HG03442 (cell line): Measurements from ENCODE around the gene ZEB1.

Experiments
- ATAC-seq: cut with Tn5 transposase; IDR thresholded peaks from one replicate; pipeline ENCODE4 v1.9.1; 2021; ENCODE audit warnings: mild to moderate bottlenecking, moderate library complexity; ENCODE audit not compliant: unreplicated experiment

Gene ZEB1

DNA sequence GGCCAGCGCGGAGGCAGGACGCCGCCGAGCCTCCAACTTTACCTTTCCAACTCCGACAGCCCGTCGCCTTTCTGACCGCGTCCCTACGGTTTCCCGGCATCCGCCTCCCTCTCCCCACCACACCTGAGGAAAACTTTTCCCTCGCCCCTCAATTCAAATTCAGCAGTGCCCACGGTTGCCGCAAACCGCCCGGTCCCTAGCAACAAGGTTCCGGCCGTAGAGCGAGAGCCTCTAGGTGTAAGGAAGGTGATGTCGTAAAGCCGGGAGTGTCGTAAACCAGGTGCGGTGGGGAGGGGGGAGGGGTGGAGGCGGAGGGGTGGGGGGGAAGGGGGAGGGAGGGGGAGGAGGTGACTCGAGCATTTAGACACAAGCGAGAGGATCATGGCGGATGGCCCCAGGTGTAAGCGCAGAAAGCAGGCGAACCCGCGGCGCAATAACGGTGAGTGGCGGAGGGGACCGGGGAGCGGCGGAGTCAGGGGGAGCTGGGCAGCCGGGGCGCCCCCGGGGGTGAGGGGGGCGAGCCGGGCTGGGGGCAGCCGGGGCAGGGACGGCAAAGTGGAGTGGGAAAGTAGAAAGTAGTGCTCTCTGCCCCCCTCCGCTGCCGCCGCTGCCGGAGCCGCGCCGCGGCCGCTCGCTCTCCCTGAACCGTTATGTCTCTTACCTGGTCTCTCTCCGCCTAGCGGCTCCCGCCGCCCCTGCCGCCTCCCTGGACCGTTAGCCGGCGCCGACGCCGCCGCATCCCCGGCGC is at the start of gene ZEB1:
Gene ZEB1, plus strand, starts transcription at position 363 of the 748 bp plus-strand sequence. Its CDS starts 19 bp downstream, at position 382.
- ATAC-seq = peak; percentile 32

DNA sequence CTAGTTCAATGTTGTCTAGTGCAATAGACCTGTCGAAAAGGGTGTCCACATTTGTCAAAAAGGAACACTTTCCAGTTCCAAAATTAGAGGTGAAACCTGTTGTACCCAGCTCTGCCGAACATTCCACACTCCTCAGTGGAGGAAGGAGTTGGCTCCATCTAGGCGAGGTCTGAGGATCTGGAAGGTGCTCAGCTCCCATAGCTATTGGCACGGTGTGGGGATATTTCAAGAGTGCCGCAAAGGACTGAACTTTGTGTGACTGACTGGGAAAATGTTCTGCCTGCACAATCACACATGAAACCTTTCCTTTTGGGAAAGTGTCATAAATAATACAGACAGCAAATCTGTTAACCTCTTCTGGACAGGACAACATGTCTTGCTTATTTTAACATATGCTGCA is 48.1 kb upstream of the ZEB1 start:
- ATAC-seq = no peak

DNA sequence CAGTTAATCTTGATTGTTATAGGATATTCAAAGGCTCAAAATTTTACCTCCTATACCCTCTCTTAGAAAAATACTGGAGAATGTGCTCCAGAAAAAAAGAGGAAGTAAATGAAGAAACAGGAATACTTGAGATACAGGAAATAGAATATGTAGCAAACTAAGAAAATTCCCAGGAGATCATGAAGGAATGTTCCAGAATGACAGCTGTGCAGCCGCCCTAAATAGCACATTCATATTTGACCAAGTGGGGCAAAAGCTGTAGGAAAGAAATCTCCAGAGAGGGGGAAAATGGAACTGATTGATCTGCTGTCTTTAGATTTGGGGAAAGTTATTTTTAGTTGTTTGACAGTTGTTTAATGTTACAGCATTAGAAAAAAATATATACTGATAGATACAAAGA is 46.2 kb upstream of the ZEB1 start:
- no peak for ATAC-seq

DNA sequence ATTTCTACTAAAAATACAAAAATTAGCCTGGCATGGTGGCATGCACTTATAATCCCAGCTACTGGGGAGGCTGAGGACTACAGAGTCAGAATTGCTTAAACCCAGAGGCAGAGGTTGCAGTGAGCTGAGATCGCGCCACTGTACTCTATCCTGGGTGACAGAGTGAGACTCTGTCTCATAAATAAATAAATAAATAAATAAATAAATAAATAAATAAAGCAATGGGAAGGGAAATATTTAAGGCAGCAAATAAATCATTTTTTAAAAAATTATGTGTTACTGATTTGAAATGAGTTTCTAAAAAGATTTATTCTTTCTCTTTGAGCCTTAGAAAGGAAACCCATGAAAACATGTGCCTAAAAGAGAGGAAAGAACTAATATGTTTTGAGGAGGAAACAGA is 45.2 kb upstream of the ZEB1 start:
- ATAC-seq = no peak

DNA sequence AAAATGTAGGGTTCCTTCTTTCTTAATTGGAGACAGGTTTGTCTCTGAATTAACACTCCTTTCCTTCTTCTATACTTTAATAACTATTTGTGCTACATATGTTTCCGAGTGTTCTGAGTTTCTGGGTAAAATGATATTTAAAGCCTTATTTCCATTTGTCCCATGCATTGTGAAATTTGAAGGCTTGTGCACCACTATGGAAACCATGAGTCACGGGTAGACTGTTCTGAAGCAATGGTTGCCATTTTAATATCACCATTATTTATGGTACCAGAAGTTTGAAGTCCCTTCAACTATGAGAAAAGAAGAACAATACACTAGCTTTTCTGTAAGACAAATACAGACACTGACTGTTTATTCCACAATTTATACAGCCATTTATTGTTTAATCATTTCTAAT is 44.7 kb upstream of the ZEB1 start:
- ATAC-seq = no peak

DNA sequence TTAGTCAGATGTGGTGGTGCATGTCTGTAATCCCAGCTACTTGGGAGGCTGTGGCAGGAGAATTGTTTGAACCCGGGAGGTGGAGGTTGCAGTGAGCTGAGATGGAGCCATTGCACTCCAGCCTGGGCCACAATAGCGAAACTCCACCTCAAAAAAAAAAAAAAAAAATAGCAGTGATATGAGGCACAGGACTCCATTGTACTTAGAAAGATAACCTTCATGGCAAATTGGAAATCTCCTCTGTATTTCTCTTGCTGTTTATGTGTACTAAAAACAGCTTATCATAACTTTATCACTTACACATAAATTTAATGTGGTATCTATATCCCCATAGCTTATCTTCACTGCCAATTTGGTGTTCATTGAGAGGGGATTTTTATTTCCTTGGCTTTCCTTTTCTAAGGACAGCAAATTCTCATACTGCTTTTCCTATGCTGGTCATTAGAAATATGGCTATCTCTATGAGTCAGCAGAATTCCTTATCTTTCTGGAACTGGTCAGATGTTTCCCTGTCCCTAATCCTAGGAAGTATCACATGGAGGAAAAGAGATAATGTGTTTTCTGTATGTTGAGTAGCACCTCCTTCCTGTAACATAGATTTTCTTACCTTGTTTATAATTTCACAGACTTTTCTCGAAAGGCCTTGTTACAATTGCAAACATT is 40.6 kb upstream of the ZEB1 start:
- ATAC-seq = no peak

DNA sequence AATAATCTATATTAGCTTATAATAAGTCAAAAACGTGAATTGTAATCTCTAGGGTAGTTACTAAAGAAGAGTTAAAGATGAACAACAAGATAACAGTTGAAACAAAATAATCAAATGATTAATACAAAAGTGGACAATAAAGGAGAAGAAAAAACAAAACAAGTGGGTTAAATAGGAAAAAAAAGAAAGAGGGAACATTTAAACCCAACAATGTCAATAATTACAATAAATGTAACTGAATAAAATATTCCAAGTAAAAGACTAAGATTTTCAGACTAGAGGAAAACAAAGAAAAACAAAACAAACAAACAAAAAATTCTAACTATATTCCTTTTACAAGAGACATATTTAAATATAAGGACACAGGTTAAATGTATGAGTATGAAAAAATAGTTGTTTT is 38.0 kb upstream of the ZEB1 start:
- ATAC-seq = no peak

DNA sequence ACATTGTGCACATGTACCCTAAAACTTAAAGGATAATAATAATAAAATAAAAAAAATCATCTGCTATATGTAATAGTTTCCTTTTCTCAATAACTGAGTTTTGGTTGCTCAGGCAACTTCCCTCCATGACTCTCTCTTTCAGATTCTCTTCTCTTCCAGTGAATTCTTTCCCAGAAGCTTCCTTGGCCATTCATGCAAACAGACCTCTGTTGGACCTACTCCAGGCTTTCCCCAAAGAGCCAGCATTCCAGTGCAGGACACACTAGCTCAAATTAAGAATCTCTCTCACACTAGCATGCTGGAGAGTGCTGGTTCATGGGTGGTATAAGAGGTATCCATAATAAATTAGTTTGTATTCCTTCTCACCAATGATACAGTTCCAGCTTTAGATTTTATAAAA is 31.0 kb upstream of the ZEB1 start:
- ATAC-seq = no peak

DNA sequence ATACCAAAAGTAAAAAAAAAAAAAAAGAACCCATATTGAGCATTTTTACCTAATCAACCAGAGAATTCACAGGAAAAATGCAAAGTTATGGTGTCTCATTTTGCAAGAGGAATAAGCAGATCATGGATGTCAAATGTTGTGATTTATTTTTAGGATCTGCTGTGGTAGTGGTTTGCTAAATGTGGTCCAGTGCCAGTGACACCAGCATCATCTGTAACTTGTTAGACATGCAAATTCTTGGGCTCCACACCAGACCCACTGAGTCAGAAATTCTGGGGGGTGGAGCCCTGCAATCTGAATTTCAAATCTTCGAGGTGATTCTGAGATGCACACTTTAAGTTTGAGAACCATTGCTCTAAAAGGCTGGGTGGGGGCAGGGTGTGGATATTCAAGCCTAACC is 30.1 kb upstream of the ZEB1 start:
- no peak for ATAC-seq

DNA sequence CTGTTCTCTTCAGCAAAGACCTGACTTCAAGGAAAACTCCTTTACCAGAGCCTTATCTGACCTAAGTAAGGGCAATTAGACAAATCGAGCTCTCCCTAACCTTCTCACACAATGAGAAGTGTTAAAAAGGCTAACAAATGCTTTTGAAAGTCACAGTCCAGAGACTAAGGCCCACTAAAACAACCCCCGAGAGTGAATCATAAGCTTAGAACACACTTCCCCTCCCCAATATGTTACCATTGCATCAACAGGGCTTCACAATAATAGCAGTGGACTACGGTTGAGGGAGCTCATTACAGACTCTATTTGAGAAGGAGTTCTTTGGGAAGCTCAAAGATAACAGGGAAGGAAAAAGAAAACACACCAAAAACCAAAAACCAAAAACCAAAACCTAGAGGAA is 28.6 kb upstream of the ZEB1 start:
- ATAC-seq = no peak

DNA sequence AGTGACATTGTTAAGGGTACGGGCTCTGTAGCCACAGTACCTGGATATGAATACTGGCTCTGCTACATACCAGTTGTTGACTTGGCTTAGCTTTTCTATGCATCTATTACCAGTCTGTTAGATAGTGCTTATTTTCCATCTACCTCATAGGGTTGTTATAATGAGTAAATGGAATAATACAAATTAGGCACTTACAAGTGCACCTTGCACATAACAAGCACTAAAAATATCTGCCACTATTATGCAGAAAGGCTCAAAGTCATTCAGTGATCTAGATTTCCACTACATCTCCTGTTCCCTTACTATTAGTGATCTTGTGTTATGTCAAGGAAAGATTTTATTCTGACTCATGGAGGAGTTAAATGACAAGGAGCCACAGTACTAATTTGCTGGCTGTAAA is 27.9 kb upstream of the ZEB1 start:
- ATAC-seq = no peak

DNA sequence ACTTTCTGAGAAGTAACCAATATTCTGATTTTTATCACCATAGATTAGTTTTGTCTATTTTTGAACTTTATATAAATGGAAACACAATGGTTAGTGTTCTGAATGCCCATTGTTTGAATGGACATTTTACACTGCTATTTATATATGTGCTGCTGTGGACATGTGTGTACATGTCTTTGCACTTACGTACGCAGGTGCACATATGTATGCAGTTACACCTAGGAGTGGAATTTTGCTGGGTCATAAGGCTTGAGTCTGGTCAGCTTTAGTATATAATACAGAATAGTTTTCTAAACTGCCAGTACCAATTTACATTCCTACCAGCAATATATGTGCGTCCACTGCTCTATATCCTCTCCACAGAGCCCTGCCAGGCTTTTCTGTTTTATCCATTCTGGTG is 24.5 kb upstream of the ZEB1 start:
- no peak for ATAC-seq

DNA sequence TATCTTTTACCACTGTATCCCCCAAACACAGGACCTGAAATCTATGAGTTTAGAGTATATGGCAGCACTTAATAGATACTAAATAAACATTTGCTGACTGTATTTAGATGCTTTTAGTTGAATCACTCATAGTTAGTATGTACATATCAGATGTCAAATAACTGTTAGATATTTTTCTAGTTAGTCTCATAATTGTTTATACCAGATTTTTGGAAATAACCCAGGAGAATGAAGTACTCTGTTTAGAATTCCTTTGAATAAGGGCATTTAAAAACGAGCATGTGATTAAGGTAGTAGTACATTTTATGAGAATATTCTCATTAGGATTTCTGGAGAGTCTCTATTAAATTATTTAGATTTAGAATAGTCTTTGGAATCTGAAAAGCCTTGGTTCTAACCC is 22.3 kb upstream of the ZEB1 start:
- no peak for ATAC-seq

DNA sequence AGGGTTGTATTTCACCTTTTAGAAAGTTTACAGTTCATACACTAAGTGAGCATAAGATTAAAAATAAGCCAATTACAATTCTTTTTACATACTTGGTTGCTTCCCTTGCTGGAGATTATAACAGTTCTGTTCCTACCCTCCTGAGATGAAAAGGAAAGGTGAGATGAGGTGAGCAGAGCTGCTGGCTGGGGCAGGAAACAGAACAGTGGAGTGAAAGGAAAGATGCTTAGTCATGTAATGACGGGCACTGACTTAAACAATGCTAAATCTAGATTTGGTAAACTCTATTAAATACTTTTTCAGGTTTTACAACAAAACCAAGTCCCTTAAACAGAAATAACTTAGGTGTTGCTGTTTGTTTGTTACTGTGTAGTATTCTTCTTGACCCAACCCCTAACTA is 19.9 kb upstream of the ZEB1 start:
- ATAC-seq = no peak

DNA sequence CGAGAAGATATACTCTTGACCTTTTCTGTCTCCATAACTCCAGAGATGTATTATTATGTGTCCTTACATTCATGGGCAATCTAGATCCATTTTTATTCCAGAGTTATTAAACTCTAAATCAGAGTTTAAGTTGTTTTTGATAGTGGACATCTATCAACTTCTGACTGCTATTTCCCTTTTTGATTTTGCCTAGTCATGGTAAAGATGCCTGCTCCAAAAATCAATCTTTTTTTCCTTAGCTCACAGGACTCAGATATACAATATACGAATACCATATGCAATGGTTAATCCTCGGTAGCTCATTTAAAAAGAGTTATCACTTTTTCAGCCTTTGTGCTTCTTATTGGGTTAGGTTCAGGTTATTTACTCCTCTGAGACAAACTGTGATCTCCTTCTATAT is 15.8 kb upstream of the ZEB1 start:
- no peak for ATAC-seq

DNA sequence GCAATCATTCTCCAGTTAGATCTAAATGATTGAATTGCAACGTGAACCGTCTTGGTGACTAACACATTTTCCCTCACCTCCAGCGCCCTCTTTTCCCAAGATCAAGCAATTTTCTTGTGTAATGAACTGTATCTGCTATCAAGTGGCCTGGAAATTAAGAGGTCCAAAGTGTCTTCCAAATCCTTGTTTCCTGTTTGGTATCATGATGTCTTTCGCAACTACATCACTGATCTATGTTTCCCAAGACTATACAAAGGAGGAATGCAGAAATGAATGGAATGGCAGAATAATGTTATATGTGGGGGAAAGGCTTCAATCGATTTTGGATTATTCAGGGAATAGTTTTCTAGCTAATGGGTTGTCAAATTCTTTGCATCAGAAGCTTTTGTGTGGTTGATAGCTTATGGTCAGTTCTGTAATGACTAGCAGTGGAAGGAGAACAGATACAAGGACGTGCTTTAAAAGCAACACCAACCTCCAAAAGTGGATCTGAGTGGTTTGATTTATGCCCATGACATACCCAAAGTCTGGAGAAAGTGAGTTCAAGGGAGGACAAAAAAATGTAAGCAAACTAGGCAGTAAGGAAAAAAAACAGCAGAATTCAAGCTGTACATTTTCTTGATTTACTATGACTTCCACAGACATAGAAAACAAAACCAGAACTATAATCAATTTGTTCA is 14.6 kb upstream of the ZEB1 start:
- ATAC-seq = no peak

DNA sequence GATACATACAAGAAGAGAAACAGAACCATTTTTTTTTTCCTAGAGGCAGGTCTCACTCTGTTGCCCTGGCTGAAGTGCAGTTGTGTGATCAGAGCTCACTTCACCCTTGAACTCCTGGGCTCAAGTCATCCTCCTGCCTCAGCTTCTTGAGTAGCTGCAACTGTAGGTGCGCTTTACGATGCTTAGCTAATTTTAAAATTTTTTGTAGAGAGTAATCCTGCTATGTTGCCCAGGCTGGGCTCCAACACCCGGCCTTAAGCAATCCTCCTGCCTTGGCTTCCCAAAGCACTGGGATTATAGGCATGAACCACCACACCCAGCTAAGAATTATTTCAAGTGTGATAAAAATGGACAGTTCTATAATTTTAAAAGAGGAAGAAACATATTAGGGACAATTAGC is 5.6 kb upstream of the ZEB1 start:
- ATAC-seq = no peak

DNA sequence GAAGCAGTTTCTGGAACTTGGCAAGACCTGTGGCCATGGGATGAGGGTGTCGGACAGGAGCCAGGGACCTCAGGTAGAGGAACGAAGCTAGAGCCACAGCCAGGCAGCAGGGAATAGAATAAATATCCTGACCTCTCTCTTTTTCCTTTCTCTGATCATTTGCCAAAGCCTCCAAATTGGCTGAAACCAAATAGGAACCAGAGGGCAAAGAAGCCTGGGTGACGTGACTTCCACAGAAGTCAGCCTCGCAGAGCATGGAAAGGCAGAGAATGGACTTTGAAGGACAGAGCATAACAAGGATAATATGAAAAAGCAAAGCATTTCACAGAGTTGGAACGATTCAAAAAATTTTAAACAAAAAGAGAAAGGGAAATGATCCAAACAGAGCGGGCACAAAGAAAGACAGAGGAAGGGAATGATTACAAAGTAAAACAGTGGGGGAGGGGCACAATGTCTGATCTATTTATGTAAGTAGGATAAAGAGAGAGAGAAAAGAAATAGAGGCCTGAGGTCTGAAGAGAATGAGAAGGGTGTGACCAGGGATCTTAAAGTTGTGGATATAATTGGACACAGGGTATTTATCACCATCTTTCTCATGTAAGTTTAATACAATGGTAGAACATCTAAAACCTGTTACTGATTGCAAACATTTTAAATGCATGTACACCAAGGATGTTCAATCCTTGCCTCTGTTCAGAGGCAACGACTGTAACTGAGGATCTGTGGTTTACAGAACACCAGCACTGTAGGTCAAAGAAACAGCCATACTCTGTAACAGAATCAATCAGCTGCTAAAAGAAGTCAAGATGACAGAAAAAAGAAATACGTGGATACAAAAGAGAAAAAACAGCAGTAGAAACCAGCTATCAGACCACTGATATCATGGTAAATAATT is 4.5 kb upstream of the ZEB1 start:
- no peak for ATAC-seq

DNA sequence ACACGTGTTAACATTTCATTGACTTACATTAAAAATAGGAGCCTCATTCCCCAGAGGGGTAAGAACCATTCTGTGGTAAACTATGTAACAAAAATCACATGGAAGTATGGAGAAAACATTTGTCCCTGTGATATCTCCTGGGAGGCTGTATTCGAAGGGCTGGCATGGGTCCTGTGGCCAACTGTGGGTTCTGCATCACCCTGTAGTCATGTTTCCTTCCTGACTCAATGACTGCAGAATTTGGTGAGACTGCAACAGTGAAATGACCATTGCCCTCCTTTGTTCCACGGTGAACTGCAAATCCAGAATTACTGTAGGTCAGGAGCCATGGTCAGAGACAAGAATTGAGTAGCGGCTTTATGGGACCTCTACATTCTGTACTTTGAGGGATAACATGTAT is 3.6 kb upstream of the ZEB1 start:
- ATAC-seq = no peak

DNA sequence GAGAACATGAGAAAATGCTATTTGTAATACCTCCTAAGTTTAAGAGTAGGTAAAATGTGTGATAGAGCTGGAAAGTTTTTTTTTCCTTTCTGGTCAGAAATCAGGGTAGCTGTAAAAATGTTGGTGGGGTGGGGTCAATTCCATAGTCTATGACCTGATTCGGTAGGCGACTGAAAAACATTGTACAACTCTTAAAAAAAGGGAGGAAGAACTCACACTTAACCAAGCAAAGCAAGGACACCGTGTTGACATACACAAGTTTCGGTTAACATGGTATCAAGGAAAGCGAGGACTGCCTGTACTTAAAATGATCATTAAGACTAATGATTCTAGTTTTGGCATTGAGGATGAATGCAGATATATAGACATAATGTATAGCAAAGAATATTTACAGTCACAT is 1.8 kb upstream of the ZEB1 start:
- ATAC-seq = no peak

DNA sequence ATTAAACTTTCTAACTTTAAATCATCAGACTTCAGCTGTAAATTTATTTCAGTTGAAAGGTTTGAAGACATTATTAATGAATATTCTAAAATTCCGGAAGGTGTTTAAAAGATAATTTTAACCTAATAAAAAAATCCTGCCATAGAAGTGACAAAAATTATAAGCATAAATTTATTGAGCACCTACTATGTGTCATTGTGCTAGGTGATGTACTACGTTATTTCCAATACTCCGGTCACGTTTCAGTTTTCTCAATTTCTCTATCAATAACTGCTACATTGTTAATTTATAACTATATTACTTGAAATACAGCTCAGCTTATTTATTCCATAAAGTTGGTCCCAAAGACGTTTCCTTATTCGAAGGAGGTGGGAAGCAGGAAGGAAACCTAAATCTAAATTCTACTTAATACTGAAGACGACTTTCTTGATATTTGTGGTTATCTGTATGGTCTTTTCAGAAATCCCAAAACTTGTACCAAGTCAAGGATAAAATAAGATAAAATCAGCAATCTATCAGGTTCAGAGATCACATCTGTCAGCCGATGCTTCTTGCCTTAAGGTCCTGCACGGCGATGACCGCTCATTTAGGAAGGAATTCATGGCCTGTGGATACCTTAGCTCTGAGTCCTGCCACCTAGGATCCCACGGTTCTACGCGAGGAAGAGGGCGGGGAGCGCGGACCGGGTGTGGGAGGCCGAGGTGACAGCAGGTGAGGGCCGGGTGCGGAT is 1.2 kb upstream of the ZEB1 start:
- no peak for ATAC-seq
